Breast epithelium (tissue), 3 donors: ENCODE data around the gene AHCTF1.

Experiments used
- POLR2A ChIP-seq: fragments of 450-650 bp; IDR thresholded peaks from one replicate; pipeline ENCODE4 v1.6.1; 2016; ENCODE audit warnings: antibody characterized with exemption, mild to moderate bottlenecking, moderate library complexity
- POLR2AphosphoS5 ChIP-seq, 3 donors: sonication (generic); formaldehyde crosslinking; IDR thresholded peaks; one replicate each; pipeline ENCODE4 v1.6.1; 2017; ENCODE audit warnings: antibody characterized with exemption in 3 of 3
- TF ChIP-seq, protein P1 (sequence below), 3 donors: fragments of 450-650 bp; IDR thresholded peaks; one replicate each; pipeline ENCODE4 v1.5.1; 2016 to 2017; ENCODE audit warnings: antibody characterized with exemption in 3 of 3, mild to moderate bottlenecking in 3 of 3, moderate library complexity in 3 of 3

DNA sequence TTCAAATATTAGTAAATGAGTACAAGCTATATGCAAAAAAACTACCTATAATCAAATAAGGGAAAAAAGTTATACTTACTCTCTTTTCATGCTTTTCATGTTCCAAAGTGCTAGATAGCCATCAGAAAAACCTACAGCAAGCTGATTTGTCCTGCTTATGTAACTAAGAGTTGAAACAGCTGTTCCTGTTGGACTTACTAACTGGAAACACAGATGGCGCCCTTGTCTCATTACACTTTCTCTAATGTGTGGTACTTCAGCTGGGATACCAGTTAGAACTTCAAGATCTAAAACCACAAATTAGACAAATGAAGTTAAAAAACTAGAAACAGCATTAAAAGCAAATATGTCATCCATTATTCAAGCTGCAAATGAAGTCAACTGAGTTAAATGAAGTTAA, 24.3 kb downstream of the AHCTF1 start:
- TF ChIP-seq, protein P1, sequence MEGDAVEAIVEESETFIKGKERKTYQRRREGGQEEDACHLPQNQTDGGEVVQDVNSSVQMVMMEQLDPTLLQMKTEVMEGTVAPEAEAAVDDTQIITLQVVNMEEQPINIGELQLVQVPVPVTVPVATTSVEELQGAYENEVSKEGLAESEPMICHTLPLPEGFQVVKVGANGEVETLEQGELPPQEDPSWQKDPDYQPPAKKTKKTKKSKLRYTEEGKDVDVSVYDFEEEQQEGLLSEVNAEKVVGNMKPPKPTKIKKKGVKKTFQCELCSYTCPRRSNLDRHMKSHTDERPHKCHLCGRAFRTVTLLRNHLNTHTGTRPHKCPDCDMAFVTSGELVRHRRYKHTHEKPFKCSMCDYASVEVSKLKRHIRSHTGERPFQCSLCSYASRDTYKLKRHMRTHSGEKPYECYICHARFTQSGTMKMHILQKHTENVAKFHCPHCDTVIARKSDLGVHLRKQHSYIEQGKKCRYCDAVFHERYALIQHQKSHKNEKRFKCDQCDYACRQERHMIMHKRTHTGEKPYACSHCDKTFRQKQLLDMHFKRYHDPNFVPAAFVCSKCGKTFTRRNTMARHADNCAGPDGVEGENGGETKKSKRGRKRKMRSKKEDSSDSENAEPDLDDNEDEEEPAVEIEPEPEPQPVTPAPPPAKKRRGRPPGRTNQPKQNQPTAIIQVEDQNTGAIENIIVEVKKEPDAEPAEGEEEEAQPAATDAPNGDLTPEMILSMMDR (IDR thresholded peaks at IDR 0.05) = no peak
- no peak for TF ChIP-seq POLR2A
- no peak for TF ChIP-seq POLR2AphosphoS5 (IDR thresholded peaks at IDR 0.05)
